Left lung (tissue), 10 donors: ENCODE measurements around the gene RASL10A. TPM values are rescaled to one million over a fixed set of nuclear protein-coding genes. Genes with fewer than 3 reads are reported as not detected.

Experiments
- ATAC-seq: fragments of 200-7000 bp; cut with Tn5 transposase; one replicate; pipeline ENCODE4 v1.9.1; 2020; ENCODE audit warnings: moderate library complexity
- DNase-seq, 4 donors: peaks; one replicate each; pipeline ENCODE4 v3.0.0-alpha.2; 2013 to 2020
- H3K27ac ChIP-seq, 2 donors: fragments of 200-600 bp; sonication (generic) in 1 of 2; one replicate each; pipeline versions ENCODE4 v1.5.0 to v1.8.0; 2020 to 2021
- H3K27me3 ChIP-seq, 2 donors: fragments of 200-600 bp; sonication (generic) in 1 of 2; one replicate each; pipeline versions ENCODE4 v1.5.0 to v1.8.0; 2020 to 2021
- H3K36me3 ChIP-seq, 2 donors: fragments of 200-600 bp; sonication (generic) in 1 of 2; one replicate each; pipeline versions ENCODE4 v1.5.0 to v1.8.0; 2020 to 2021
- H3K4me1 ChIP-seq, 2 donors: fragments of 200-600 bp; one replicate each; pipeline ENCODE4 v1.8.0; 2021
- H3K4me3 ChIP-seq, 2 donors: fragments of 200-600 bp; sonication (generic) in 1 of 2; one replicate each; pipeline versions ENCODE4 v1.5.0 to v1.8.0; 2020 to 2021; ENCODE audit warnings: mild to moderate bottlenecking in 1 of 2
- H3K9me3 ChIP-seq, 2 donors: fragments of 200-600 bp; sonication (generic) in 1 of 2; one replicate each; pipeline versions ENCODE4 v1.5.0 to v1.8.0; 2020 to 2021
- intact Hi-C, 2 donors: fragments of 100-400 bp; cut with DNase I; formaldehyde crosslinking; loops; one replicate each; pipeline versions ENCODE4 v1.11.2 to v1.14.2; 2022
- polyA plus RNA-seq, 6 donors: library from polyadenylated mRNA; unstranded; fragments of 120-200 nt; gene quantifications; one replicate each; pipeline ENCODE4 v1.2.1, GENCODE V29; 2013; ENCODE audit not compliant: insufficient read length in 6 of 6
- total RNA-seq, 2 donors: library from RNA; stranded (reverse); fragmentation: NEBNext Ultra II Directional; extraction: Animal tissue kit (Norgen Biotek cat#: 25700); gene quantifications; one replicate each; pipeline ENCODE4 v1.2.1, GENCODE V29; 2021
- TF ChIP-seq, protein P1 (sequence below), 2 donors: fragments of 200-600 bp; sonication (generic) in 1 of 2; IDR thresholded peaks; one replicate each; pipeline versions ENCODE4 v1.5.0 to v1.8.0; 2021; ENCODE audit warnings: antibody characterized with exemption in 2 of 2
- donor health status: DM: no; HTN: yes; CAD: no.
- donor health status: DM: no; HTN: no; CAD: no.

The RASL10A gene
- total and polyA plus RNA-seq, 8 donors: 0.21 to 1.8 (median 0.52) TPM; not detected in 1

DNA sequence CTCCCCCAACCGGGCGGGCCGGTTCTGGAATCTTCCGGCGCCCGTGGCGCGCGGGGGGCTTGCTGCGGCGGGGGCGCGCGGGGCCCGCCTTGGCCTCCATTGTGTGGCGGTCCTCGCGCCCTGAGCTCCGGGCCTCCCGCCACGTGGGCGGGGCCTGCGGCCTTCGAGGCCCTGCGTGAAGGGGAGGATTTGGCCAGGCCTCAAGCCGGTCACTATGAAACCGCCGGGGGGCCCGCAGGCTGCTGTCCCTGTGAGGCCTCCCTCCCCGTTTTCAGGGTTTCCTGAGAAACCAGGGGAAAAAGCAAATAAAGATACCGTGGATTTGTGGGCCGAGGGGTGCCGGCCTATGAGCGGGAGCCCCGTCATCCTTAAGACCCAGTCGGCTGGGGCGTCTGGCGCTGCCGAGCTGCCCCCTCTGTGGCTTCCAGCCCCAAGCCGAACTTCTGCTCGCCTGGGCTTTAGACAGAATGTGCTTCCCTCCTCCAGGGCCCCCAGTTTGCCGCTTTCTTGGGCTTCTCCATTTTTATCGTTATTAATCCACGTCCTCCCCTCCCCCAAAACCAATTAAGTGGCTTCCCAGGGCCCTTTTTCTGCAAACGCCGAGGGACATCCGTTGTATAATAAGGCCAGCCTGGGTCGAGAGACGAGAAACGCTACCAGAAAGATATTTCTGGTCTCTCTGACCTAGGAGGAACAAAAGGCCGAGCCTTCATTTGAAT, 46.8 kb downstream of the RASL10A start:
- intact Hi-C loops: no loop called here

DNA sequence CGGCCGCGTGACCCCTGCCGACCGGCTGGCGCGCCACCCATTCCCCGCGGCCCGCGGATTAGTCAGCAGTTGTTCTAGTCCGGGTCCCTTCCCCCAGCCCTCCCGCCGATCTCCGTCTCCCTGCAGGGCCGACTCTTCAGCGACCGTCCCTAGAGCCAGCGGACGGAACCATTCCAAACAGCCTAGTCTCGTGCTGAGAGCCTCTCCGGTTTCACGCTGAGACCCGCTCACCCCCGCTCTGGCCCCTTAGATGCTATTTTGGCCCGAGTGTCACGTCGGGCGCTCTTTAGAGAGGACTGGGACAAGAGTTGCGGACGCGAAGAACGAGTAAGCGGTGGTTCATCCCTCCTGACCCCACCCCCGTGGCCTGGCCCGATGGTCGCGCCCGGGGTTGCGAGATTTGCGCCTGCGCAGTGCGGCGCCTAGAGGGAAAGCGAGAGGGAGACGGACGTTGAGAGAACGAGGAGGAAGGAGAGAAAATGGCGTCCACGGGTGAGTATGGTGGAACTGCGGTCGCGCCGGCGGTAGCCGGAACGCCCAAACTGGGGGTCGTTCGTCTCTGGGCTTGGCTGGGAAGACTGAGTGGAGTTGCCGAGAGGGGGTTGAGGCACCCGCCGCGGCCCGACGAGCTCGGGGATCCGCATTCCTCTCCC, 47.5 kb downstream of the RASL10A start, which contains the start of the genes EWSR1 and RHBDD3:
EWSR1 (plus strand) TSS at position 411 of the 653 bp plus-strand sequence; CDS start at position 480, 69 bp downstream.
RHBDD3 (minus strand) TSS at position 124 of the 653 bp plus-strand sequence. CDS start 2,355 bp downstream, outside the sequence.
- peak; percentile 95 to 99 (median 96) for DNase-seq
- H3K4me3 ChIP-seq: peak within 1 kb of the TSS; percentile 77 to 99
- intact Hi-C loops: no loop called here
- H3K4me1 ChIP-seq: peaks cover 32 to 57% of the 10 kb centered on the region in 2 donors
- peak; percentile 92 for ATAC-seq
- H3K27ac ChIP-seq: peak within 1 kb of the TSS; percentile 98
- TF ChIP-seq, protein P1, sequence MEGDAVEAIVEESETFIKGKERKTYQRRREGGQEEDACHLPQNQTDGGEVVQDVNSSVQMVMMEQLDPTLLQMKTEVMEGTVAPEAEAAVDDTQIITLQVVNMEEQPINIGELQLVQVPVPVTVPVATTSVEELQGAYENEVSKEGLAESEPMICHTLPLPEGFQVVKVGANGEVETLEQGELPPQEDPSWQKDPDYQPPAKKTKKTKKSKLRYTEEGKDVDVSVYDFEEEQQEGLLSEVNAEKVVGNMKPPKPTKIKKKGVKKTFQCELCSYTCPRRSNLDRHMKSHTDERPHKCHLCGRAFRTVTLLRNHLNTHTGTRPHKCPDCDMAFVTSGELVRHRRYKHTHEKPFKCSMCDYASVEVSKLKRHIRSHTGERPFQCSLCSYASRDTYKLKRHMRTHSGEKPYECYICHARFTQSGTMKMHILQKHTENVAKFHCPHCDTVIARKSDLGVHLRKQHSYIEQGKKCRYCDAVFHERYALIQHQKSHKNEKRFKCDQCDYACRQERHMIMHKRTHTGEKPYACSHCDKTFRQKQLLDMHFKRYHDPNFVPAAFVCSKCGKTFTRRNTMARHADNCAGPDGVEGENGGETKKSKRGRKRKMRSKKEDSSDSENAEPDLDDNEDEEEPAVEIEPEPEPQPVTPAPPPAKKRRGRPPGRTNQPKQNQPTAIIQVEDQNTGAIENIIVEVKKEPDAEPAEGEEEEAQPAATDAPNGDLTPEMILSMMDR (IDR thresholded peaks at IDR 0.05): no peak
- no peaks in the 10 kb centered on the region for H3K27me3 ChIP-seq
- H3K9me3 ChIP-seq: no peaks in the 10 kb centered on the region
- peaks cover 0 to 35% of the 10 kb centered on the region in 2 donors for H3K36me3 ChIP-seq

More for the DNA sequence above, 46.8 kb downstream of the RASL10A start:
- no peaks in the 10 kb centered on the region for H3K27me3 ChIP-seq
- peak; percentile 60 for ATAC-seq
- H3K4me1 ChIP-seq: peaks cover 33 to 64% of the 10 kb centered on the region in 2 donors
- peak; percentile 56 to 89 (median 72) for DNase-seq
- peak overlapping the region; percentile 98 for H3K27ac ChIP-seq
- TF ChIP-seq, protein P1 (IDR thresholded peaks at IDR 0.05): peak in 1 of 2 donors; percentile 9
- H3K4me3 ChIP-seq: peak overlapping the region; percentile 77 to 99
- no peaks in the 10 kb centered on the region for H3K9me3 ChIP-seq
- H3K36me3 ChIP-seq: peaks cover 0 to 41% of the 10 kb centered on the region in 2 donors

DNA sequence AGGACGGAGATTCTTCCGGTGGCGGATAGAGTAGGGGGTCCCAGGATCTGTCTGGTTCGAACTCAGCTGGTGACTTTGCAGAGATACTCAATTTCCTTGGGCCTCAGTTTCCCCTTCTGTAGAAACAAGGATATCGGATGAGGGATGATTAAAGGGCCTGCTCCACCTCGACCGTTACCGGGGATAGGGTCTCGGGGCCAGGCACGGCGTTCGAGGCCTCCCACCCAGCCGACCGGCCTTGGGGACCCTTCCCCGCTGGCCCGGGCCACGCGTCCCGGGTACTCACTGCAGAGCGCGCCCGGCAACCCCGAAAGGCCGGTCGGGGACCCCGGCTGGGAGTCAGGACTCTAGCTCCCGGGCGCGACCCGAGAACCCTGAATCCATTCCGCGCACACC, 48.0 kb downstream of the RASL10A start:
- TF ChIP-seq, protein P1 (IDR thresholded peaks at IDR 0.05): no peak
- no peaks in the 10 kb centered on the region for H3K27me3 ChIP-seq
- peaks cover 27 to 52% of the 10 kb centered on the region in 2 donors for H3K4me1 ChIP-seq
- peaks cover 0 to 32% of the 10 kb centered on the region in 2 donors for H3K36me3 ChIP-seq
- peak overlapping the region; percentile 77 to 99 for H3K4me3 ChIP-seq
- DNase-seq: no peak
- ATAC-seq: no peak
- H3K27ac ChIP-seq: peak overlapping the region; percentile 98
- no peaks in the 10 kb centered on the region for H3K9me3 ChIP-seq
- intact Hi-C loops: no loop called here

DNA sequence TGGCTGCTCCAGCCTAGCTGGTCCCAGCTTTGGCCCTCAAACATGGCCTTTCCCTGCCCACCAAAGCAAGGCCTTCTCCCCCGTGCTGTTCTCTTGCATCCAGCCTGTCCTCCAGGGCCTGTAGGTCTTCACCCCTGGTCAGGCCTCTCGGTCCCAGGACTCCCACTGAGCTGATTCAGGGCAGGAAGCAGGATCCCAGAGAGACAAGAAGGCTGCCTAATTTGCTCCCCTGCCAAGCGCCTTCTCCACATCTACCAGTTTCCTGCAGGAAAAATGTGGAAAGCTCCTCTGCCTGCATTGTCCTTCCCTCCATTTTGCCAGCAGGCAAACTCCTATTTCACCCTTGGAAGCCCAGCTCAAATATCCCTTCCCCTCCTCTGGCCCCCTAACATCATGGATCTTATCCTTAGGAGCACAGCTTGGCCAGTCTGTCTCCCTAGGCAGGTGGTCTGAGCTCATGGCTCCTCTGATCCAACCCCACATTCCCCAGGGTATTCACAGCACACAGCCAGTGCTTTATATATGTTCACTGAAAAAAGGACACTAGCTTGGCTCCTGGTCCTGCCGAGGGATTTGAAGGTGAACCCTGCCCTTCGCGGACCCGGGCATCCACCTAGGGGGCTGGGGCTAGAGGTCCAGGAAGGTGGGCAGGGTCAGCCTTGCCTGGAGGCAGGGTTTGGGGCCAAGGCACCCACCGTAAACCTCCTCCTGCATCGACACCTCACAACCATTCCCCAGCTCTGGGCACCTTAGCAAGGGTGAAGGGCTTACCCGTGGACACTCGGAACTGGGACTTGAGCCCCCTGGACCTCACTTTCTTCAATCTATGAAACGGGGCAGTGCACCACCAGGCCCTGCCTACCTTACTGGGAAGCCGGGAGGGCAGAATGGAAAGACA, 48.7 kb downstream of the RASL10A start:
- peak overlapping the region; percentile 77 to 99 for H3K4me3 ChIP-seq
- TF ChIP-seq, protein P1 (IDR thresholded peaks at IDR 0.05): no peak
- intact Hi-C loops: no loop called here
- peaks cover 0 to 26% of the 10 kb centered on the region in 2 donors for H3K36me3 ChIP-seq
- no peaks in the 10 kb centered on the region for H3K9me3 ChIP-seq
- DNase-seq: no peak
- H3K27me3 ChIP-seq: no peaks in the 10 kb centered on the region
- H3K4me1 ChIP-seq: peaks cover 23 to 45% of the 10 kb centered on the region in 2 donors
- H3K27ac ChIP-seq: peak overlapping the region; percentile 98
- ATAC-seq: no peak
